Left ventricle myocardium superior (tissue), 1 donor: ENCODE results near the gene MLLT3. TPM values are rescaled to one million over a fixed set of nuclear protein-coding genes. Genes with fewer than 3 reads are reported as not detected.

ENCODE experiments used
- ATAC-seq: fragments of 200-7000 bp; cut with Tn5 transposase; one replicate; pipeline ENCODE4 v1.9.1; 2020; ENCODE audit warnings: mild to moderate bottlenecking, moderate library complexity
- DNase-seq: peaks from one replicate; pipeline ENCODE4 v3.0.0-alpha.2; 2020
- intact Hi-C: fragments of 100-400 bp; cut with micrococcal nuclease; formaldehyde crosslinking; loops from one replicate; pipeline ENCODE4 v1.11.0; 2022
- microRNA-seq: library from miRNA; unstranded; fragments of <30 nt; microRNA quantifications from one replicate; pipeline ENCODE4 v1.2.0, GENCODE V29; 2020; ENCODE audit warnings: borderline number of aligned reads
- total RNA-seq: library from RNA; stranded (reverse); fragmentation: NEBNext Ultra II Directional; extraction: Animal tissue kit (Norgen Biotek cat#: 25700); gene quantifications from one replicate; pipeline ENCODE4 v1.2.1, GENCODE V29; 2021
- donor health status: DM: no; HTN: yes; CAD: no; lungs with severe emphysema.

MLLT3 gene
- total RNA-seq, 1 donor from 2014 or later, result 15.4 TPM

DNA sequence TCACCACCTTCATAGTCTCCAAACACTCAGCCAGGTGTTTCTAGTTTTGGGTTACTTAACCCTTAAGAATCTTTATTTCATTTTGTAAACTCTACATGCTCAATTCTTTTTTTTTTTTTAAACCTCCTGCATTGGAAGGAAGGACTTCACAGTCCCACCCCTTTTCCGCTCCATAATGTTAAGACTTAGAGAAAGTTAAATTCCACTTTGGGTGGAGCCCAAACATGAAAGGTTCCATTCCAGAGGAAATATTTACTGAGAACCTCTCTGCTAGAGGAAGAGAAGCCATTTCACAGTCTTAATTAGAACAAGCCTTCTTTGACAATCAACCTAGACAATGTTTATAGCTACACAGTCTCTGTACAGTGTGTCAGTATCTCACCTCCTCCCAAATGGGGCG is 312.3 kb downstream of the MLLT3 start:
- intact Hi-C loops, result no loop called here
- no peak for ATAC-seq

DNA sequence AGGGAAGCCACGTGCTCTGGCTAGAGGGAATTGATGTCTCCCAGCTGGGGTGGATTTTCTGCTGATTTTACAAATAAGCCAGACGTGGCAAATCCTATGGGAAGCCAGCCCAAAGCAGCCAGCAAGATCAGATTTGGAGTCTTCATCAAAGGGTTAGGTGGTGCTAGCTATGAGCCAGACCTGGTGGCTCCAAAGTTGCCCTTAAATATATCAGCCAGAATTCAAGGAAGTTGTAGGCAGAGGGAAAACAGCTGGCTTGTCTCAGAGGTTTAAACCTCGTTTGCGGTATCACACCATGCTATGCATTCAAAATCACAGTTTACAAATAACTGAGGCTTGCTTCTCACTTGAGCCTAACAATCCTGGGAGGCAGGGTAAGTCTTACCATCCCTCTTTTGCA is 313.2 kb downstream of the MLLT3 start:
- ATAC-seq (no peak), DNase-seq (no peak)
- intact Hi-C loops, result no loop called here

More for the DNA sequence above, 312.3 kb downstream of the MLLT3 start:
- no peak for DNase-seq

DNA sequence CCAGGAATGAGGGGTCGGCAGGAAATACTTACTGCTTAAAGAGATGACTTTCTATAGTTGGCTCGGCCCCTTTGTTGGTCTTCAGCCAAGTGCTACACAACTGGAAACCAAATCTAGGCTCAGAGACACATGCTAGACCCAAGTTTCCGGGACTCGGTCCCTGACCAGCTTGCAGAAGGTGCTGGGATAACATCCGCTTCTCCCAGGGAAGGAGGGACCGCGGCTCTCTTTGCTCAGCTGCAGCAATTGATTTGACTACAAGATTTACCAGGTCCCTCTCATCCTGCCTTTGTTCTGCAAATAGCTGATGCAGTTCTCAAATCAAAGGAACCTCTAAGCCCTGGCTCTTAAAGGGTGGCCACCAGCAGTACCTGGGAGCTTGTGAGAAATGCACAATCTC is 314.7 kb downstream of the MLLT3 start:
- intact Hi-C loops, result no loop called here
- ATAC-seq, result no peak

DNA sequence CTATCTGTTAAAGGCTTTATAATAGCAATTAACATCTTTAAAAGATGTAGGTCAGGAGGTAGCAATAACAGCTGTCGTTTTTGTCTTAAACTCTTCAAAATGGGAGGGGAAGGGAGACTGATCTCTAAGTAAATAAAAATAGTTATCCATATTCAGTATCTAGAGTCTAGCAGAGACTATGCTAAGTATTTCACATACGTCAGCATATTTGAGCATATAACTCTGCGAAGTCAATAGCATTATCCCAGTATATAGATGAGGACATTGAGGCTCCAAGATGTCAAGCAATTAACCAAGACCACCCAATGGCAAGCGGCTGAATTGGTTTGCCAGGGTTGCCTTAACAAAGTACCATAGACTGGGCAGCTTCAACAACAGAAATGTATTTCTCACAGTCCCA is 316.8 kb downstream of the MLLT3 start:
- intact Hi-C loops, result no loop called here
- DNase-seq, result no peak
- ATAC-seq, result no peak

More for the DNA sequence above, 314.7 kb downstream of the MLLT3 start:
- DNase-seq, result no peak

DNA sequence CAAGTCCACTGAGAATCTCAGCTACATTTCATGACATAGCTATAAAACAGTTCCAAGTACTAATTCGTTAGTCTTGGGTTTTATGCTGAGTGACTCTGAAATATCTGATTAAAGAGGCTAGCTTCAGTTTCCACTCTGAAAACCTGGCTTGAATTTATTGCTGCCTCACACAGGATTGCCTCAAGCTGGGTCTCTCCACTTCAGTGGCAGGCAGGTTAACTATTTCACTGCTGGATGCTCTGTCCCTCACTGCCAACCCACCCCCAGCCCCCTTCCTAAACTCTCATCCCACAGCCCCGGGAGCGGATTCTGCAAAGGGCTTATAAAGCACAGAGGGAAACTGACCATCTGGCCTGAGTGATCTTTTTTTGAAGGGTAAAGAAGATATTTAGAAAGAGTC is 318.3 kb downstream of the MLLT3 start:
- ATAC-seq, result no peak
- intact Hi-C loops, result no loop called here
- DNase-seq, result no peak

DNA sequence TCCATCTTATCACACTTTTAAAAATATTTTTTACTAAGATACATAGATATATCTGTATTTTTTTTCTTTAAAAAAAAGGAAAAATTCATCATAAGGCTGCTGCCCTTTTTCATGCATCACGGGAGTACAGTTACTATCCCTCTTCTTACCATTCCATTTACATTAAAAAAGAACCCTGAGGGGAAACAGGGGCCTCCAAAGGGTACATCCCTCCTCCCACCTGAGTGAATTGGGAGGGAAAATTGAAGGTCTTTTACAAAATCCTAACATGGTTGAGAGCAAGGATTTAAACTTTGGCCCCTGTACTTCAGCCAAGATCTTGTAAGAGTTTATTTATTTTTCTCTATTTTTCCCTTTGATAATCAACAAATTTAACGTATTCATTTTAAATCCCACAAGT is 319.2 kb downstream of the MLLT3 start:
- no peak for ATAC-seq
- intact Hi-C loops, result no loop called here
- DNase-seq, result no peak

DNA sequence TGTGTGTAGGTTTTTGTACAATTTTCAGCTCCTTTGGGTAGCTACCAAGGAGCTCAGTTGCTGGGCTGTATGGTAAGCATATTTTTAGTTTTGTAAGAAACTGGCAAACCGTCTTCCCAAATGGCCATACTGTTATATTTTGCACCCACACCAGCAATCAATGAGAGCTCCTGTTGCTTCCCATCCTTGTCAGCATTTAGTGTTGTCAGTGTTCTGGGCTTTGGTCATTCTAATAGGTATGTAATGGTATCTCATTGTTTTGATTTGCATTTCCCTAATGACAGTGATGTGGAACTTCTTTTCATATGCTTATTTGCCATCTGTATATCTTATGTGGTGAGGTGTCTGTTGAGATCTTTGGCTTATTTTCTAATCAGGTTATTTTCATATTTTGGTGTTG is 320.1 kb downstream of the MLLT3 start:
- no peak for DNase-seq
- intact Hi-C loops, result no loop called here
- ATAC-seq, result no peak

DNA sequence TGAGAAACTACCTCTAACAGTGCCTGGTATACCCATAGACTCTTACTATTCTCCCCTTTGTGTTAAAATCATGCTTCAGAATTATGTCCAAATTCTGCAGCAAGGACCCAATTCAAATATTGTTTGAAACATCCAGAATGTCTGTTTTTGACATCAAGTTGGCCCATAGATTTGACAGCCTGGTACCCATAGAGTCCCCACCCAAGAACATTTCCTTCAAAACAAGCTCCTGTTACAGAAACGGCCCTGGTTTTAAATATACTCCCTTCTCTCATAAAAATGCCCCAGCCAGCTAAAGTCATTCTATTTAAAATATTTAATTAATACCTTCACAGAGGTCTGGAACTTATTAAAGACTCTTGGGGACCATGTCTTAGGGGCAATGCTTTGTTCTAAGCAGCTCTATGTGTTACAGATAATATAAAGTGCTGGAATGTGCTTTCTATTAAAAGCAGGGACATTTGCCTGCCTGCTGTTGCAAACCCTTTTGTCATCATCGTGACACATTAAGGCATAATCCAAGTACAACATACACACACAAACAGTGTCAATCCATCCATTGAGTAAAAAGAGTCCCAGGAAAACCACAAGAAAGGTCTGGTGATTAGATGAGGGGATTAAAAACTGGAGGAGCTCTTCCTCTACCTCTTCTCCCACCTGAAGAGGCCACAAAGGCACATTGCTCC is 321.7 kb downstream of the MLLT3 start:
- ATAC-seq, result peak; percentile 43
- no peak for DNase-seq
- intact Hi-C loops, result no loop called here

DNA sequence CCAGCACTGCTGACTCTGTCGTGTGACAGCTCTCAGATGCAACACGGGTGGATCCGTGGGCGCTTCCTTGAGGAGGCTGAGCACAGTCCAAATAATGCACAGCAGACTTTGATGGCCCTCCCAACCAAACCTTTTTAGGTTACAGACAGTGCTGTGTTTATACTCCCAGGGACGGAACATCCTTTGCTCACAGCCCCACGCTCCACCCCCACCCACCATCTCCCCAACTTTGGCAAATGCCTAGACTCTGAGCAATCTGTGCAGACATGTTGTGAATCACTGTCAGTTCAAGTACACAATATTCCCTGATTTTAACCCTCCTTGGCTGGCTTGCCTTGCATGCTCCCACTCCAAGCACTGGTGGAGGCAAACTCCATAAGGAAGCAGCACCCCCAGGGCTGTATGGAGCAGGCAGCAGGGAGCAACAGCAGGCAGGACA is 324.6 kb downstream of the MLLT3 start:
- ATAC-seq (no peak), DNase-seq (no peak)
- intact Hi-C loops, result no loop called here

DNA sequence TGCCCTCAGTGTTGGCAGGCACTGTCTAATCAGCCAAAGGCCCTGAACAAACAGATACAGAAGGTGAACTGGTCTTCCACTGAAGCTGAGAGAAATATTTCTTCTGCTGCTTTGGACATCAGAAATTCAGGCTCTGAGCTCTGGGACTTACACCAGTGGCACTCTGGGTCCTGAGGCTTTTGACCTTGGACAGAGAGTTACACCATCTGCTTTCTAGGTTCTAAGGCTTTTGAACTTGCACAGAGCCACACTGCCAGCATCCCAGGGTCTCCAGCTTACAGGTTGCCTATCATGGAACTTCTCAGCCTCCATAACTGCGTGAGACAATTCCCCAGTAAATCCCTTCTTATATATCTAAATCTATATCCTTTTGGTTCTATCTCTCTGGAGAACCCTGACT is 326.7 kb downstream of the MLLT3 start:
- ATAC-seq, result no peak
- intact Hi-C loops, result no loop called here
- DNase-seq, result no peak

DNA sequence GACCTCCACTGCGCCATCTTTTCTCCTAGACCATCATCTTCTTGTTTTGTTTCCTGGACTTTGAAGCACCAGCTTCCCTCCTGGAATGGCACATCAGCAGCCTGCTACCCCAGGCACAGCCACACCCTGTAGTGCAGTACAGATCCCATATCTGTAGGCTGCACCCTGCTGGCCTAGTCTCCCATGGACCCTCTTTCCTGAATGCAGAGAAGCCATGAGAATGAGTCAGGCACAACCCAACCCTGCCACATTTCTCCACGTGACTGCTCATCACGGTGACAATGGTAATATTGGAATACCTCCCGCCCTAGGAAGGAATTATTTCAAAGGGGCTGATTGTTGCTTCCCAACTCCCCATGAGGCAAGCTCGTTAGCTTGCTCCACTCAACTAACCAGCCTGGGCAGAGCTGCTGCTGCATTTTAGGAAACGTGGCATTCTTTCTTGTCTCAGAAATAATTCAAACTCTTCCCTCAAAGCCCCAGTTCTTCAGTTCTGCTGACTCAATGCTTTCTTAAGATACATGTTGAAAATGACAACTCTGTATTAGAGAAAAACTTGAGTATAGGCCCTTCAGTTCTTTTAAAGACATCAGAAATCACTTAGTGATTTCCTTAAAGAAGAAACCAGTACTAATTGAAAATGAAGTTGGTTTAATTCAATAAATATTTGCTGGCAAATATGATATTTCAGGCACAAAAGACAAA is 328.1 kb downstream of the MLLT3 start:
- no peak for DNase-seq
- no peak for ATAC-seq
- intact Hi-C loops, result no loop called here

DNA sequence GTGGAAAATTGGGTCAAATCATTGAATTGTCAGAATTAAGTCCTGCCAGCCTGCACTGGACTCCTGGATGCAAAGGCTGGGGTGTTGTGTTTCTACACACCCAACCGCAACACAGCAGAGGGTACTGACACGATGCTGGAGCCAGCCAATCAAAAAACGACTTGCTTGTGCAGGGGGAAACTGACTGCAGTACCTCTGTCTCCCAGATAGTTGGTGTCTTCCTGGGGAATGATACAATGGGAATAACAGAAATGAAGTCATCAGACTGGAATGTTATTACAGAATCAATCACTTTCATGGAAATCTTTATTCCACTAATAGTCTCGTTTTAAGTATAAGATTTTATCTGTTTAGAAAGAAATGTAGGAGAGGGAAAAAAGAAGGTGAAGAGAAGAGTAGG is 330.3 kb downstream of the MLLT3 start:
- intact Hi-C loops, result no loop called here

More for the DNA sequence above, 330.3 kb downstream of the MLLT3 start:
- DNase-seq, result no peak
- ATAC-seq, result no peak

Small RNAs within 50 kb of the gene (microRNA-seq; reads per million reads assigned to microRNA genes)
- gene MIR4473, result not detected
- not detected for gene MIR4474

Other genes with a start within 250 kb of the MLLT3 start
- gene FOCAD, start 61.8 kb upstream of the MLLT3 start, total RNA-seq, result 29.0 TPM